ENCODE measurements around the gene TMEM236.

Gene TMEM236

GRCh38 chr10:17737027-17737965, 14.7 kb upstream of the TMEM236 start:
- in situ Hi-C loops (cut with MboI; ENCODE audit: low sequenced_read_pairs): no loop called here

- in situ Hi-C loops (cut with MboI; ENCODE audit: low sequenced_read_pairs): loop anchor here (10.0 kb wide), 1 partner anchor 136 kb away; no protein-coding TSS in a partner anchor
These were observed 11.3 kb upstream of the TMEM236 start for GRCh38 chr10:17740668-17741067.

GRCh38 chr10:17742918-17743317, 9.1 kb upstream of the TMEM236 start:
- in situ Hi-C loops (cut with MboI; ENCODE audit: low sequenced_read_pairs): loop anchor here (10.0 kb wide), 1 partner anchor 138 kb away; no protein-coding TSS in a partner anchor

- in situ Hi-C loops (cut with MboI; ENCODE audit: low sequenced_read_pairs): loop anchor here (10.0 kb wide), 1 partner anchor 139 kb away; no protein-coding TSS in a partner anchor
These were observed 8.6 kb upstream of the TMEM236 start for GRCh38 chr10:17743437-17743836.

DNA sequence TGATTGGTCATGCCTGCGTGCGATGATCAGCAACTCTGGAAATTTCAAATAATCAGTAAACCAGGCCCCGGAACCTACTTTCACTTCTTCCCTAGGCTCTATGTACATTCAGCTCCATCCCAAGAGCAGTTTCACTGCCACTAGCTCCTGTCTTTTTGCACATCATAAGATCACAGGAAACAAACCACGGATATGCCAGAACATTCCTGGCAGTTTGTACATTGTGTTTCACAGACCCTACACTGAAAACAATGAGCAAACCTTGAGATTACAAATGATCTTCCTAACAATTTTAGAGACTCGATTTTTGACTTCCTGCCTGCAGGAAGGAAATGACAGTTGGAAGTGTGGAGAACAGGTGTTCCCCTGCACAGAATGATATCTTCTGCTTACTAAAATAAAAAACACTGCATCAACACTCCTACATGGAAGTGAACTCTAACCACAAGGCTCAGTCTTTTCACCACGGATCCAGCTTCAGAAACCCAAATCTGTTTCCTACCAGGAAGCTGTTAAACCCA, 7.6 kb upstream of the TMEM236 start:
- in situ Hi-C loops (cut with MboI; ENCODE audit: low sequenced_read_pairs): loop anchor here (10.0 kb wide), 1 partner anchor 140 kb away; no protein-coding TSS in a partner anchor

DNA sequence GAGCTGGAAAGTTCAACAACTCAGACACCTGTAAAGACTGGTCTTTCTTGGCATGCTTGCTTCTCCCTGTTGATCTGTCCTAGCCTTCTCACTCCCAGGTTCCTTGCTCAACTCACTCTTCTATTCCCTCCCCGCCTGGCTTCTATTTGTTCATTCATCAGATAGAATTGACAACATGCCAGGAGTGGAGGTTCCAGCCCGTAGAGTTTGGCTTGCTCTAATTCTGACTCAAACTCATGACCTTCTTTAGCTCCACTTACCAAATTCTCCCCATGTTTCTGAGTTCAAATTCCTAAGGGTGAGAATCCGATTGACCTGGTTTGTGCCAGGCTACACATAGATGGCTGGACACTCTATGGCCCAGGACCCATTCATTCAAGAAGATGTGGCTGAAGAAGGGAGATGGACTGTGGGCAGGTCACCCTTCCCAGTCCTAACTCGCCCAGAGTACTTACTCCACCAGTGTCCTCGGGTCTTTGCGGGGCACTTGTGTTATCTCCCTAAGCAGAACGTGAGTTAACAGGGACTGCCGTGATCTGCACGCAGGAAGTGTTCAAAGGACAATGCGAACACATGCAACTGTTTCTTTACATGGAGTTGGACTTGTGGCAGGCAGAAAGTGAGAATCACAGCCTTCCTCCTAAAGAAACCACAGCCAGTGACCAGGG, 4.0 kb upstream of the TMEM236 start:
- in situ Hi-C loops (cut with MboI; ENCODE audit: low sequenced_read_pairs): loop anchor here (10.0 kb wide), 1 partner anchor 143 kb away; no protein-coding TSS in a partner anchor

- in situ Hi-C loops (cut with MboI; ENCODE audit: low sequenced_read_pairs): loop anchor here (10.0 kb wide), 1 partner anchor 145 kb away; no protein-coding TSS in a partner anchor
These were observed 2.1 kb upstream of the TMEM236 start for GRCh38 chr10:17749890-17750289.

GRCh38 chr10:17756557-17757217, 4.7 kb downstream of the TMEM236 start:
- in situ Hi-C loops (cut with MboI; ENCODE audit: low sequenced_read_pairs): no loop called here

GRCh38 chr10:17758200-17758599, 6.2 kb downstream of the TMEM236 start:
- in situ Hi-C loops (cut with MboI; ENCODE audit: low sequenced_read_pairs): no loop called here

DNA sequence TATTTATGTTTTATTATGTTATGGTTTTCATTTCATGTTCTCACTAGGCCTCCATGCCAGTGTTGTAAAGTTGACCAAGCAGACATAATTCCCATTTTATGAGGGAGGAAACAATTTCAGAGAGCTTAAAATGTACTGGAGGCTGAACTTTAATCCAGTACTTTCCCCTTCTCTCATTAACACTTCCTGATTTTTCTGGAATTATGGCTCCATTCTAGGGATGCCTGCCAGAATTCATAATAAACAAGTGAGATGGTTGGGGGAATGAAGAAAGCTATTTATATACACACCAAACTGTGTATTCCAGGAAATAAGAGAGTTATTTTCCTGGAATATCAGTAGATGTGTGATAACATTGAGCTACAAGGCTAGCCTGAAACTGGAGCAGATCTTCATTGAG, 6.9 kb downstream of the TMEM236 start:
- in situ Hi-C loops (cut with MboI; ENCODE audit: low sequenced_read_pairs): no loop called here

DNA sequence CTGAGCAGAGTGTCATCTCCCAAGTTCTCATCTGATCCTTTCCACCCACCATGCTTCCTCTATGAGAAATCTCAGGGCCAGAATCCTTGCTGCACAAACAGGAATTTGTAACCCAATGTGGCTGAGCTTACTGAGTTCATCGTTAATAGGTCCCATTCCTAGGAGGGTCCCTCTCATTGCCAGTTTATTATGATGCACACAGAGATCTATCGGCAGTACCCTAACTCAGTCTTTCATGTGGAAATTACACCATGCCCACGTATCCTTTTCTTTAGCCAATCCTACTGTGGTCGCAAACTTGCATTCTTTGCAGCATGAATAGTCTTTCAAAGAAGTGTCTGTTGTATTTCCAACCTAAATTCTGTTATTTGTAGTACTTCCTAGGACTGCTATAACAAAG, 12.1 kb downstream of the TMEM236 start:
- in situ Hi-C loops (cut with MboI; ENCODE audit: low sequenced_read_pairs): no loop called here

DNA sequence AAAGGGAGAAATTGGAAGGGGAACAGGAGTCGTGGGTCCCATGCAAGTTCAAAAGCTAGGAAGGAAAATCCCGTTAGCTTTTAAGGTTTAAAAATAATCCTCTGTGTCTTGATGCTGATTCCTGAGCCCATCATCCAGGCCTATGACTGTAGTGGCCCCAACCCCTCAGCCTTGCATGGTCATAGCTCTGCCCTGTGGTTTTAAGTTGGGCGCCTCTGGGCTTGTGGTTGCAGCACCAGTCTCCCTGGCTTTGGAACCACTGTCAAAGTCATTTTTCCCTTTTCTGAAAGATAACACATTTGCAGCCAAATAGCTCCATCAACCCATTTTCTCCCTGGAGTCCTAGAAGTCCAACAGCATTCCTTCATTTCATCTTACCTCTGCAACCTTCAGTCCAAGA, 13.6 kb downstream of the TMEM236 start:
- in situ Hi-C loops (cut with MboI; ENCODE audit: low sequenced_read_pairs): no loop called here

DNA sequence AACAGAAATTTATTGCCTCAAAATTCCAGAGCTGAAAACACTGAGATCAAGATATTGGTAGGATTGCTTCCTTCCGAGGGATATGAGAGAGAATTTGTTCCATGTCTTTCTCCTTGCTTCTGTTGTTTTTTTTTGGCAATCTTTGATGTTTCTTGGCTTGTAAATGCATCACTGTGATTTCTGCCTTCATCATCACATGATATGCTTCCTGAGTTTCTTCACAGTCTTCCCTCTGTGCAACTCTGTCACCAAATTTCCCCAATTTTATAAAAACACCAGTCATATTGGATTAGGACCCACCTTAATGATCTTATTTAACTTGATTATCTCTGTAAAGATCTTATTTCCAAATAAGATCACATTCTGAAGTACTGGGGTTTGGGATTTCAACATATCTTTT, 14.7 kb downstream of the TMEM236 start:
- in situ Hi-C loops (cut with MboI; ENCODE audit: low sequenced_read_pairs): no loop called here

GRCh38 chr10:17768496-17768895, 16.5 kb downstream of the TMEM236 start:
- in situ Hi-C loops (cut with MboI; ENCODE audit: low sequenced_read_pairs): no loop called here

GRCh38 chr10:17768957-17769356, 17.0 kb downstream of the TMEM236 start:
- in situ Hi-C loops (cut with MboI; ENCODE audit: low sequenced_read_pairs): no loop called here

GRCh38 chr10:17771017-17771416, 19.0 kb downstream of the TMEM236 start:
- in situ Hi-C loops (cut with MboI; ENCODE audit: low sequenced_read_pairs): no loop called here

- in situ Hi-C loops (cut with MboI; ENCODE audit: low sequenced_read_pairs): no loop called here
These were observed 27.8 kb downstream of the TMEM236 start for GRCh38 chr10:17779784-17780183.

GRCh38 chr10:17780727-17781126, 28.7 kb downstream of the TMEM236 start:
- in situ Hi-C loops (cut with MboI; ENCODE audit: low sequenced_read_pairs): no loop called here

DNA sequence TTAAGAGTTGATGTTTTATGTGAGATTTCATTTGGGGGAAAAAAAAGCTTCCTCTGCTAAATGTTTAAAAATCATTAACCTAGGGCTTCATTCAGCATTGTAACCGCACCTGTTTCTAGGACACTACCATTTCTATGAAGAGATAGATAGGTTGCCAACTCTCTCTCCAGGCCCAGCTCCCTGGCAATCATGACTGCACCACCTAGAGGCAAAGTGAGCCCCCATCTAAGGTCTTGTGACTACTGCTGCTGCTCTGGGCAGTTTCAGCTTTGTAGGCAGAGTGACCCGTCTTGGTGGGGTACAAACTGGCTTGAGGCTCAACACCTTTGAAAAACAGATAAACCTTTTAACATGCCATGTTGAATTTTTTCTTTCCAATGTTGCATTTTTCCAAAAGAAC, 29.9 kb downstream of the TMEM236 start:
- in situ Hi-C loops (cut with MboI; ENCODE audit: low sequenced_read_pairs): no loop called here

GRCh38 chr10:17782921-17783665, 31.1 kb downstream of the TMEM236 start:
- in situ Hi-C loops (cut with MboI; ENCODE audit: low sequenced_read_pairs): no loop called here
